Measurements from ENCODE around the gene ZC3H8.

The ZC3H8 gene

GRCh38 chr2:112194482-112194881, 60.4 kb downstream of the ZC3H8 start:
- no peak for DNase-seq

GRCh38 chr2:112194028-112194427, 60.8 kb downstream of the ZC3H8 start:
- DNase-seq, result no peak

- no peak for DNase-seq
Measured at GRCh38 chr2:112189001-112189556, 65.8 kb downstream of the ZC3H8 start.

- peak; percentile 86 to 92 for DNase-seq
Measured at GRCh38 chr2:112187805-112188596, 66.8 kb downstream of the ZC3H8 start.

GRCh38 chr2:112187046-112187715, 67.7 kb downstream of the ZC3H8 start:
- DNase-seq, result no peak

GRCh38 chr2:112185131-112185530, 69.7 kb downstream of the ZC3H8 start:
- DNase-seq, result no peak

GRCh38 chr2:112184121-112184520, 70.7 kb downstream of the ZC3H8 start:
- no peak for DNase-seq

GRCh38 chr2:112183327-112184025, 71.4 kb downstream of the ZC3H8 start:
- DNase-seq, result peak in 1 of 2 donors; percentile 27

- peak; percentile 49 to 51 for DNase-seq
Measured at GRCh38 chr2:112182581-112183034, 72.2 kb downstream of the ZC3H8 start.

- peak; percentile 58 to 75 for DNase-seq
Measured at GRCh38 chr2:112181571-112182290, 73.1 kb downstream of the ZC3H8 start.

GRCh38 chr2:112175958-112176573, 78.8 kb downstream of the ZC3H8 start:
- no peak for DNase-seq

GRCh38 chr2:112175333-112175732, 79.5 kb downstream of the ZC3H8 start:
- DNase-seq, result no peak

GRCh38 chr2:112174383-112174782, 80.5 kb downstream of the ZC3H8 start:
- no peak for DNase-seq

GRCh38 chr2:112173646-112174319, 81.1 kb downstream of the ZC3H8 start:
- no peak for DNase-seq

GRCh38 chr2:112170495-112170894, 84.3 kb downstream of the ZC3H8 start:
- no peak for DNase-seq

GRCh38 chr2:112168422-112169124, 86.3 kb downstream of the ZC3H8 start:
- DNase-seq, result no peak

GRCh38 chr2:112166806-112167499, 87.9 kb downstream of the ZC3H8 start:
- no peak for DNase-seq

GRCh38 chr2:112165296-112165695, 89.5 kb downstream of the ZC3H8 start:
- no peak for DNase-seq

GRCh38 chr2:112164876-112165275, 90.0 kb downstream of the ZC3H8 start:
- no peak for DNase-seq

GRCh38 chr2:112163541-112163981, 91.3 kb downstream of the ZC3H8 start:
- DNase-seq, result no peak
